Measurements from ENCODE around the gene SOCS3.
A peak's percentile ranks its signal among the peaks of the same experiment; 100 is the strongest.

SOCS3 gene

GRCh38 chr17:78366109-78366848 lies 6.4 kb upstream of the SOCS3 start:
- DNase-seq: no peak

GRCh38 chr17:78365561-78366108 lies 5.8 kb upstream of the SOCS3 start:
- no peak for DNase-seq

- DNase-seq: peak; percentile 55
Observed at GRCh38 chr17:78364436-78365281, 4.8 kb upstream of the SOCS3 start.

GRCh38 chr17:78362671-78363070 lies 2.8 kb upstream of the SOCS3 start:
- DNase-seq: no peak

GRCh38 chr17:78362232-78362631 lies 2.4 kb upstream of the SOCS3 start:
- DNase-seq: no peak

- no peak for DNase-seq
Observed at GRCh38 chr17:78361225-78361701, 1.4 kb upstream of the SOCS3 start.

GRCh38 chr17:78360371-78361224 lies 721 bp upstream of the SOCS3 start:
- peak; percentile 96 for DNase-seq

GRCh38 chr17:78359321-78359996 lies 418 bp downstream of the SOCS3 start:
- DNase-seq: no peak

GRCh38 chr17:78358538-78359320 lies 1.1 kb downstream of the SOCS3 start:
- peak; percentile 45 for DNase-seq

GRCh38 chr17:78357672-78358537 lies 2.0 kb downstream of the SOCS3 start:
- no peak for DNase-seq

- peak; percentile 27 for DNase-seq
Observed at GRCh38 chr17:78357177-78357586, 2.7 kb downstream of the SOCS3 start.

- DNase-seq: peak; percentile 96
Observed at GRCh38 chr17:78356101-78356713, 3.7 kb downstream of the SOCS3 start.

- DNase-seq: no peak
Observed at GRCh38 chr17:78355701-78356100, 4.2 kb downstream of the SOCS3 start.

GRCh38 chr17:78355045-78355641 lies 4.7 kb downstream of the SOCS3 start:
- DNase-seq: peak; percentile 61

- no peak for DNase-seq
Observed at GRCh38 chr17:78353834-78354233, 6.0 kb downstream of the SOCS3 start.

- DNase-seq: no peak
Observed at GRCh38 chr17:78351449-78352006, 8.3 kb downstream of the SOCS3 start.

GRCh38 chr17:78349891-78350642 lies 9.8 kb downstream of the SOCS3 start:
- DNase-seq: no peak
